HFFc6 (cell line): ENCODE measurements around the gene GDF7. TPM values are rescaled to one million over a fixed set of nuclear protein-coding genes. Genes with fewer than 3 reads are reported as not detected.

Experiments
- DNase-seq: peaks from one replicate; pipeline ENCODE4 v3.0.0-alpha.2; 2018
- H3K27ac Mint-ChIP-seq: 2 replicates; pipeline ENCODE4 v1.8.0; 2020; ENCODE audit warnings: mild to moderate bottlenecking, mixed read lengths
- H3K27me3 Mint-ChIP-seq: 2 replicates; pipeline ENCODE4 v1.8.0; 2021; ENCODE audit warnings: mild to moderate bottlenecking, moderate library complexity, mixed read lengths; ENCODE audit not compliant: insufficient read depth
- H3K36me3 Mint-ChIP-seq: 2 replicates; pipeline ENCODE4 v1.8.0; 2021; ENCODE audit warnings: low read depth, mixed read lengths
- H3K4me1 Mint-ChIP-seq: 2 replicates; pipeline ENCODE4 v1.8.0; 2020; ENCODE audit warnings: low read depth, mixed read lengths
- H3K4me3 Mint-ChIP-seq: 2 replicates; pipeline ENCODE4 v1.8.0; 2020; ENCODE audit warnings: mild to moderate bottlenecking, moderate library complexity, mixed read lengths
- H3K9me3 Mint-ChIP-seq: 2 replicates; pipeline ENCODE4 v1.8.0; 2020; ENCODE audit warnings: mild to moderate bottlenecking, mixed read lengths
- total RNA-seq, 6 experiments: library from RNA; stranded (reverse); fragmentation: NEBNext Ultra II Directional; extraction: Animal tissue kit (Norgen Biotek cat#: 25700); gene quantifications; 2 replicates in 1 of 6; 3 replicates in 5 of 6; pipeline ENCODE4 v1.2.3, GENCODE V29; 2021
- TF ChIP-seq, protein P1 (sequence below): fragments of 200-600 bp; sonication (generic); IDR thresholded peaks from 2 replicates; pipeline ENCODE4 v1.5.0; 2021; ENCODE audit warnings: antibody characterized with exemption, mild to moderate bottlenecking

The GDF7 gene
- total RNA-seq, 6 experiments from 2014 or later = 0.05 TPM; not detected in 5

- H3K9me3 Mint-ChIP-seq = no peaks in the 10 kb centered on the region
- H3K27ac Mint-ChIP-seq = 0 out of 2 replicates have a peak overlapping the region, but pooled peaks have one; percentile 27
- peaks cover 25% of the 10 kb centered on the region for H3K4me1 Mint-ChIP-seq
- H3K4me3 Mint-ChIP-seq = no peak overlapping the region
- no peak for DNase-seq
- H3K36me3 Mint-ChIP-seq = 0 out of 2 replicates have a peak, but pooled peaks cover 6% of the 10 kb centered on the region
- TF ChIP-seq, protein P1, sequence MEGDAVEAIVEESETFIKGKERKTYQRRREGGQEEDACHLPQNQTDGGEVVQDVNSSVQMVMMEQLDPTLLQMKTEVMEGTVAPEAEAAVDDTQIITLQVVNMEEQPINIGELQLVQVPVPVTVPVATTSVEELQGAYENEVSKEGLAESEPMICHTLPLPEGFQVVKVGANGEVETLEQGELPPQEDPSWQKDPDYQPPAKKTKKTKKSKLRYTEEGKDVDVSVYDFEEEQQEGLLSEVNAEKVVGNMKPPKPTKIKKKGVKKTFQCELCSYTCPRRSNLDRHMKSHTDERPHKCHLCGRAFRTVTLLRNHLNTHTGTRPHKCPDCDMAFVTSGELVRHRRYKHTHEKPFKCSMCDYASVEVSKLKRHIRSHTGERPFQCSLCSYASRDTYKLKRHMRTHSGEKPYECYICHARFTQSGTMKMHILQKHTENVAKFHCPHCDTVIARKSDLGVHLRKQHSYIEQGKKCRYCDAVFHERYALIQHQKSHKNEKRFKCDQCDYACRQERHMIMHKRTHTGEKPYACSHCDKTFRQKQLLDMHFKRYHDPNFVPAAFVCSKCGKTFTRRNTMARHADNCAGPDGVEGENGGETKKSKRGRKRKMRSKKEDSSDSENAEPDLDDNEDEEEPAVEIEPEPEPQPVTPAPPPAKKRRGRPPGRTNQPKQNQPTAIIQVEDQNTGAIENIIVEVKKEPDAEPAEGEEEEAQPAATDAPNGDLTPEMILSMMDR = no peak
- H3K27me3 Mint-ChIP-seq = peaks cover 3% of the 10 kb centered on the region; the same call in 1 of the 2 replicates
These were observed 46.7 kb upstream of the GDF7 start for GRCh38 chr2:20620271-20620681.

DNA sequence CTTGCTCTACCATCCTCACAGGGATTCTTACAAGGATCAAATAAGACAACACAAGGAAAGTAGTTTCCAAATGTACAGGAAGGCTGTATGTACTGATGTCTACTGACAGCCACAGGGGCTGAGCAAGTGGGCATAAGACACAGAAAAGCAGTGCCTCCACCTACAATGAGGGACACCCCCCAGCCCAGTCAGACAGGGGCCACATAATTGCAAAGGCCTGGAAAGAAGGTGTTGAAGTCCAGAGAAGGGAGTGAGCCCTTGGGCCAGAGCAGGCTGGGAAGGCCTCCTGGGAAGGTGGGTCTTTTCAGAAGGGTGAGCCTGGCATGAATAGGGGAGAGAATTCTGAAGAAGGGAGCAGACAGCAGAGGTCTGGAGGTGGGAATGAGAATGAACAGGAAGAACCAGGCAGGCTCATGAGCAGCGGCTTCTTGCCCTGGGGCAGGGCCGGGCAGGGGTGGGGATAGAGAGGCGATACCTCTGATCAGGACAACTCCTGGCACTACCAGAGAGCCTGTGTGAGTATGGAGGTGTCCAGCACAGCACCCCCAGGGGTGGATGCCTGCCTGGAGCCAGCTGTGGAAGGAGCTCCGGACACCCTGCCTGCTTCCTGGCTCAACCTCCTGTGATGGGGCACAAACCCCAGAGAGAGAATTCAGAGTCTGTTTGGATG lies 46.1 kb upstream of the GDF7 start:
- peaks cover 25% of the 10 kb centered on the region for H3K4me1 Mint-ChIP-seq

GRCh38 chr2:20621366-20622295 lies 45.3 kb upstream of the GDF7 start:
- Mint-ChIP-seq H3K27ac (no peak overlapping the region), H3K36me3 (0 out of 2 replicates have a peak, but pooled peaks cover 6% of the 10 kb centered on the region), H3K4me1 (peaks cover 24% of the 10 kb centered on the region), H3K9me3 (no peaks in the 10 kb centered on the region), H3K4me3 (no peak overlapping the region), H3K27me3 (peaks cover 3% of the 10 kb centered on the region; the same call in 1 of the 2 replicates)
- TF ChIP-seq, protein P1 = no peak
- DNase-seq = no peak

More for the DNA sequence above, 46.1 kb upstream of the GDF7 start:
- TF ChIP-seq, protein P1 = no peak
- Mint-ChIP-seq H3K36me3 (0 out of 2 replicates have a peak, but pooled peaks cover 6% of the 10 kb centered on the region), H3K27ac (no peak overlapping the region), H3K9me3 (no peaks in the 10 kb centered on the region), H3K4me3 (no peak overlapping the region), H3K27me3 (peaks cover 3% of the 10 kb centered on the region; the same call in 1 of the 2 replicates)
- no peak for DNase-seq

DNA sequence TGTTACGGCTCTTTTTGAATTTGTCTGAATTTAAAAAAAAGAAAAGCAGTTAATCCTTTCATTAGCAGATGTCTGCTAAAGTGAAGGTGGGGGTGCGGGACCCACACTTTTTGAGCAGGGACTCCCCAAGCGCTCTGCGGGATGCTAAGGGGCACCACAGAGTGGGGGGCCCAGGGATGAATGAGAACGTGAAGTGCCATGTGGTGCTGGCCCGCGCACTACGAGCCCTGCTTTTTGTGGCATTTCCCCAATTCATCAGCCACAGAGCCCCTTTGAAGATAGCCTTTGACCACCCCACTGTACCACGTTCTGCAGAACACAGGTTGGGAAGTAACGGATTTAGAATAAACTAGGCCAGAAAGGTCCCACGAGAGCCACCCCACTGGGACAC lies 44.7 kb upstream of the GDF7 start:
- TF ChIP-seq, protein P1 = no peak
- Mint-ChIP-seq H3K4me3 (no peak overlapping the region), H3K27me3 (peaks cover 3% of the 10 kb centered on the region; the same call in 1 of the 2 replicates), H3K27ac (no peak overlapping the region), H3K36me3 (0 out of 2 replicates have a peak, but pooled peaks cover 6% of the 10 kb centered on the region), H3K4me1 (peaks cover 18% of the 10 kb centered on the region), H3K9me3 (no peaks in the 10 kb centered on the region)
- DNase-seq = no peak

- Mint-ChIP-seq H3K27ac (no peak overlapping the region), H3K9me3 (no peaks in the 10 kb centered on the region), H3K4me3 (no peak overlapping the region), H3K4me1 (peaks cover 13% of the 10 kb centered on the region), H3K27me3 (peaks cover 3% of the 10 kb centered on the region; the same call in 1 of the 2 replicates), H3K36me3 (0 out of 2 replicates have a peak, but pooled peaks cover 6% of the 10 kb centered on the region)
- no peak for DNase-seq
- TF ChIP-seq, protein P1 = no peak
These were observed 44.2 kb upstream of the GDF7 start for GRCh38 chr2:20622731-20623130.
